HG03432 (cell line): Measurements from ENCODE around the gene CFAP20DC.
"Not testable (repeated sequence)": the region's sequence is repeated elsewhere in the genome, so short reads cannot be mapped to it uniquely, and the experiment has no call there.

Experiments
- ATAC-seq: cut with Tn5 transposase; IDR thresholded peaks from one replicate; pipeline ENCODE4 v1.9.1; 2021; ENCODE audit warnings: mild to moderate bottlenecking, moderate library complexity; ENCODE audit not compliant: unreplicated experiment

The CFAP20DC gene

DNA sequence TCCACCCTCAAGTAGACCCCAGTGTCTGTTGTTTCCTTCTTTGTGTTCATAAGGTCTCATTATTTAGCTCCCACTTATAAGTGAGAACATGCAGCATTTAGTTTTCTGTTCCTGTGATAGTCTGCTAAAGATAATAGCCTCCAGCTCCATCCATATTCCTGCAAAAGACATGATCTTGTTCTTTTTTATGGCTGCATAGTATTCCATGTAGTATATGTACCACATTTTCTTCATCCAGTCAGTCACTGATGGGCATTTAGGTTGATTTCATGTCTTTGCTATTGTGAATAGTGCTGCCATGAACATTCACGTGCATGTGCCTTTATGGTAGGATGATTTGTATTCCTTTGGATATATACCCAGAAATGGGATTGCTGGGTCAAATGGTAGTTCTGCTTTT, 82.0 kb downstream of the CFAP20DC start:
- ATAC-seq: not testable (repeated sequence)

DNA sequence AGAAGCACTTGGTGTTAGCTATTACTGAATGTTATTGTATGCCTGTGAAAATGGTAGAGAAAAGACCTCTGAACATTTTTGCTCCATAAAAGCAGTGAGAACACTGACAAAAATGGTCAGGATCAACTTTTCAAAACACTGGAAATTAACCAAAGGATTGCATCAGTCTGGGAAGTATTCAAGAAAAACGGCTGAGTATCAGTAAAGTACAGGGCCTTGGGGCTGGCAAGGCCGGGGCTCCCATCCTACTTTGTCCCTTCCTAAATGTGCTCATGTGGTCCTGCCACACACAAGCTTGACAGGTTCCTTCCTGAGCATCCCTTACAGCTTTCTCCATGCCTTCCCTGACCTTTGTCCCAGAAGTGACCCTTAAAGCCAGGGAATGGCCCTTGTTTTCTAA, 84.0 kb downstream of the CFAP20DC start:
- ATAC-seq: no peak

DNA sequence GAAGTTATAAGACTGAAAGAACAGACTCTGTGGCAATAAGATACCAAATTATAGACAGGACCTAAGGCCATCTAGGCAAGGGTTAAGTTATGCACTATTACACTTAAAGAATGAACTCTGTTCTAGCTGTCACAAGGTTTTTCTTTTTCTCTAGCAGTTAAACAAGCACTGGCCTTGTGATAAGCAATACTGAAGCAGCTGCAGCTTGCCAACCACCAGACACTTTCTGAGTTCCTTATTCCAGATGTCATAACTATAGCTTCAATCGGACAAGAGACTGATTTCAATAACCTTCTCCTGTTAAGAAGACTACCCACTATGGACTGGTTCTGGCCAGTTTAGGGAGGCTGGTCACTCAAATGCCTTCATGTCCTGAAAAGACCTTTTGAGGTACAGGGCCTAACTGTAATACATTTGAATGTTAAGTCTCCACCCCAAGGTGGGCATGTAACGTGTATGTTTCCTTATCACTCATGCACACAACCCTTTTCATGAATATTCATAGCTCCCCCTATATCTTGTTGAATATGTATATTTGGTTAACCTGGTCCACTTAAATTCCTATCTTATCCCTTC, 85.8 kb downstream of the CFAP20DC start:
- ATAC-seq: no peak

DNA sequence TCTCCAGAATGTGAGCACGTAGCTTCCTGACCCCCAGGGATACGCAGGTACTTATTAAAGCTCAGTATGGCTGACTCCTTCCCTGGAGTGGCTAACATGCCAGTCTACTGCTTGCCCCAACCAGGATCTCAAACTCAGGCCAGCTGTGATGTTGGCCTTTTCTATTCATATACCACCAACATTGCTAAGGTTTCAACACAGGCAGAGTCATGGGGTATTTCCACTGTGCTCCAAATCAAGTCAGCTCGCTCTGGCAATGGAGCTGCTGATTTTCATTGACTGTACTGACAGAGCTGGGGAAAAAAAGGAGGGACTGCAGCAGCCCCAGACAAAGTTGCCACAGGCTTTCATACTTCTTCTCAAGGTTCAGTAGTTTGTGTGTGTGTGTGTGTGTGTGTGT, 87.0 kb downstream of the CFAP20DC start:
- ATAC-seq: no peak

DNA sequence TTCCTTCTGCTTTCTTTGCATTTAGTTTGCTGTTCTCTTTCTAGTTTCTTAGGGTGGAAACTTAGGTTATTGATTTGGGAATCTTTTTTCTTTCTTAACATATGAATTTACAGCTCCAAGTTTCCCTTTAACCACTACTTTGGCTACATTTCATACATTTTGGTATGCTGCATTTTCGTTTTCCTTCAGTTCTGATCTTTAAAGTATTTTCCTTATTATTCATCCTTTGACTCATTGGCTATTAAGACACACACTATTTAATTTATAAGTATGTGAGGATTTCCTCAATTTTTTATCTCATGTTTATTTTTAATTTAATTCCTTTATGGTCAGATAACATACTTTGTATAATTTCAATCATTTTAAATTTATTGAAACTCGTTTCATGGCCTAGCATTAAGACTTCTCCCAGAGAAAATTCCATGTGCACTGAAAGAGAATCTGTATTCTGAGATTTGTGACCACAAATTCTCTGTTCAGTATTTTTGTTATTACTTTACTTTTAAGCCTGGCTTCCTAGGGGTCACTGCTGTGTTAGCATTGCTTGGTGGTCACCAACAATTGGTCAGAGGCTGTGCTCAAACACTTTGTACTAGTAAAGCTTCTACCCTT, 87.7 kb downstream of the CFAP20DC start:
- ATAC-seq: no peak

DNA sequence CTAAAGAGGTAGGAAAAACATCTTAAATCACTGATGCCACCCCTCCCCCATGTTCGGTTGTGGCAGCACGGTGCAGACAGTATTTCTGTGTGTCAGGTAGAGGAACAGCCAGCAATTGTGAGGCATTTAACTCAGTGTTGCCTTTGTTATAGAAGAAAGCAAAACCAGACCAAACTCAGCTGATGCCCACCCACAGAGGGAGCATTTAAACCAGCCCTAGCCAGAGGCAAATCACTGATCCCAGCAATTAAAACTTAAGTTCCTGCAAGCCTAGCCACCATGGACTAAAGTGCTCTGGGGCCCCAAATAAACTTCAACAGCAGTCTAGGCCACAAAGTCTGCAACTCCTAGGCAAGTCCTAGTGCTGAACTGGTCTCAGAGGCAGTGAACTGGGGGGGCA, 94.5 kb downstream of the CFAP20DC start:
- no peak for ATAC-seq

DNA sequence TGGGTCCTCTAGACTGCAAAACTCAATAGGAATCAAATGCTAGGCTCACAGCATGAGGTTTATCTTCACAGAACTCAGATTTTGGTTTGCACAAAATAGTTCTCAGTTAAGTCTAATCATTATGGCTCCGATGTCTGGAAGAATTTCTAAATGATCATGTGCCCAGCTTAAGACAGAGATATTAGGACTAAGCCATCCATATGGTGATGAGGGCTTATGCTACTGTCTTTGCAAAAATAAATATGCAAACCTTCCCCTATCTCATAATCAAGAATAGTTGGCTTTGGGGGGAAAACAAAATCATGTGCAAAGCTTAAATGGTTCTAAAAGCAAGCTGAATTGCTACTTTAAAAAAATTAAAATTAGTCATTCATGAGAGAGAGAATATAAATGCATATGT, 96.5 kb downstream of the CFAP20DC start:
- ATAC-seq: no peak

DNA sequence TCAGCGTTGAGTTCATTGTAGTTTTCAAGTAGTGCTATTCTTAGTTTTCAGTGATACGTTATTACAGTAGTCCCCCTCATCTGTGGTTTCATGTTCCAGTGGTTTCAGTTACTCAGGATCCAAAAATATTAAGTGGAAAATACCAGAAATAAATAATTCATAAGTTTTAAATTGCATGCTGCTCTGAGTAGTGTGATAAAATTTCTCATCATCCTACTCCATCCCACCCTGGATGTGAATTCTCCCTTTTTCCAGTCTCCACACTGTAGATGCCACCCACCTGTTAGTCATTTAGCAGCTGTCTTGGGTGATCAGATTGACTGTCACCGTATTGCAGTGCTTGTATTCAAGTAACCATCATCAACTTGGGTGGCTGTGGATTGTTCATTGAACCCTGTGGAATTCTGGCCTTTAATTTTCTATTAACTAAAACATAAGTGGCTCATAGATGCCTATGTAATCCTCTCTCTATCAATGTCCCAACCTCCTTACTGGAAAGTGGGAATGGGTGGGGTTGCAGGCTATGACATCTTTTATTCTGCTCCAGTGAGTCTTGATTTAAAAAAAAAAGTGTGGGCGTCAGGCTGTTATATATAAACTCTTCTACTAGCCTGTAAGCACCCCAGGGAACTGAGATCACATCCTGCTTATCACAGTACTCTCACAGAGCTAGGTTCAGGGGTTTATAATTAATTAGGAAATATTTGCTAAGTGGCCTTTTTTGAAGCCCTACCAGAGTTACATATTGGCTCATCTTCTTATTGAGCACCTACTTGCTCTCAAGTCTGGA, 97.5 kb downstream of the CFAP20DC start:
- ATAC-seq: peak; percentile 75

DNA sequence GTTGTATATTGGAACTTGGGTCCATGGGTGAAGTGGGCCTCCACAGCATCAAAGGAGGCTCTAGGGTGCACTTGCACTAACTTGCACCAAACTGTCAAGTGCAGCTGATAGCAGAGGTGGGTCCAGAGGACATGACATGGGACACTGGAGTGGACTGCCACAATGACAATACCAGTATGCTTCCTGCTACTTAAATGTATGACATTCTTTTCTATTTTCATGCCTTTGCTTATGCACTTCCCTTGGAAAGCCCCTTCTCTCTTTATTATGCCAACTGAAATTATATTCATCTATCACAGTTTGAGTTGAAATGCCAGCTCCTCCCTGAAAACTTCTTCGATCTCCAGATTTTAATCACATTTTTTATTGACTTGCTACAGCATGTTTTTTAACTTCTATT, 101.8 kb downstream of the CFAP20DC start:
- no peak for ATAC-seq

DNA sequence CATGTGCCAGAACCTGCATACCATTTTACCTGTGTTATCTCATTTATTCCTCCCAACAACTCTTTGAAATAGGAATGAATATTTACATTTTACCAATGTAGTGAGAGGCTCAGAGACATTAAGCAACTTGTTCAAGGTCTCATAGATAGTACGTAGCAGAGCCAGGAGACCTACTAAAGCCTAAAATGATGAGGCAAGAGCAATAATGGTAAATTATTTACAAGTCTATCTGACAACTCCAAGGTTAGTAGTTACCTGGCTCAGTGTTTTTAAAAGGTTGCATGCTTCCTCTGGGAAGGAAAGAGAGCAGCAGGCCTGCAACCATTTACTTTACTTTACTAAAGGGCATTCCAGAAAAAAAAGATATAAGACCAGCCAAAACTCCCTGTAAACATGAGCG, 103.0 kb downstream of the CFAP20DC start:
- ATAC-seq: no peak

DNA sequence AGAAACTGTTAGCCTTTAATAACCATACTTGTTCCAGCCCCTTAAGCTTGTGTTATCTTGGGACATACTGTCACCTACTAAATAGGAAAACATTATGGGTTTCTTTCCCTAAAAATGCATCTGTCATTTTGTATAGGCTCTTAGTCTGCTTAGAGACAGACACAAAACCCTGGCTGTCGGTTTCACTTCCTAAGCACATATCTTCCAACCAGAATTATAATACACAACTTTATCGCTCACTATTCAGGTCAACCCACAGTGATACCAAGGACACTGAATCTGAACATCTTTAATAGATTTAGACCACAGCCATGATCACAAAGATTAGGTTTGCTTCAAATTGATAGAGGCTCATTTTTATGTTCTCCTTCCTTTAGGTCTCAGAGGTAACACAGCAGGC, 111.8 kb downstream of the CFAP20DC start:
- ATAC-seq: no peak

DNA sequence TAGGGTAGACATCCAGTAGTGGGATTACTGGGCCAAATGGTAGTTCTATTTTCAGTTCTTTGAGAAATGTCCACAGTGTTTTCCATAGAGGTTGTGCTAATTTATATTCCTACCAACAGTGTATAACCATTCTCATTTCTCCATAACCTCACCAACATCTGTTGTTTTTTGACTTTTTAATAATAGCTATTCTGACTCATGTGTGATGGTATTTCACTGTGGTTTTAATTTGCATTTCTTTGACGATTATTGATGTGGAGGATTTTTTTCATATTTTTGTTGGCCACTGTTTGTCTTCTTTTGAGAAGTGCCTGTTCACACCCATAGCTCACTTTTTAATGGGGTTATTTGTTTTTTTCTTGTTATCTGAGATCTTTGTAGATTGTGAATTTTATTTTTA, 125.2 kb downstream of the CFAP20DC start:
- ATAC-seq: no peak

DNA sequence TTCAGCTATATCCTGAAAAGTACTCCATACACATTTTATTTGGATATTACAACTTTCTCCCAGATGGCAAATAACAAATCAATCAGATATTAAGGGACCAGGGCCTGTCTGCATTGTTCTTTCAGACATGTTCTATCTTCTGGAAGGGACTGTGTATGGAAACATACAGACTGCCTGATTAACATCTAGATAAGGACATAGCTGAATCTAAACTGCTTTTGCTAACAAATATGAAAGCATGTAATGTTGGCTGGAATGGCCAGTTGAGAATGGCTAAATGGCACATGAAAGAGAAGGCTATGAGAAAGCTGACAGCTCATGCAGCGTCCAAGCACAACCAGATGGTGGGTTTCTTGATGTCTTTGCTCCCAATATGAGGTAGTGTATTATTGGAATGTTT, 149.4 kb downstream of the CFAP20DC start:
- ATAC-seq: no peak

DNA sequence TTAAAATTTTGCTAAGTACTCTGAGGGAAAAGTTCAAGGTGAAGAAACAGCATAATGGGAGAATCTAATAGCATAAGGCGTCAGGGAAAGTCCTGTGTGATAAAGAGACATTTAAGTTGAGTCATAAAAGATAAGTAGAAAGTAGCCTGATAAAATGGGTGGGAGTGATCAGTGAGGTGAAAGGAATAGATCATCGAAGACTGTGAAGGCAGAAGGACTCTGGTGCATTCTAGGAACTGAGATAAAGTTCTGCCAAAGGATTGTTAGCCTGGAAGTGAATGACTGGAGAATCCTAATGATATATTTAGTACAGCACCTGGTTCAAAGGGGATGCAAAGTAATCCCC, 149.9 kb downstream of the CFAP20DC start:
- ATAC-seq: peak; percentile 31

DNA sequence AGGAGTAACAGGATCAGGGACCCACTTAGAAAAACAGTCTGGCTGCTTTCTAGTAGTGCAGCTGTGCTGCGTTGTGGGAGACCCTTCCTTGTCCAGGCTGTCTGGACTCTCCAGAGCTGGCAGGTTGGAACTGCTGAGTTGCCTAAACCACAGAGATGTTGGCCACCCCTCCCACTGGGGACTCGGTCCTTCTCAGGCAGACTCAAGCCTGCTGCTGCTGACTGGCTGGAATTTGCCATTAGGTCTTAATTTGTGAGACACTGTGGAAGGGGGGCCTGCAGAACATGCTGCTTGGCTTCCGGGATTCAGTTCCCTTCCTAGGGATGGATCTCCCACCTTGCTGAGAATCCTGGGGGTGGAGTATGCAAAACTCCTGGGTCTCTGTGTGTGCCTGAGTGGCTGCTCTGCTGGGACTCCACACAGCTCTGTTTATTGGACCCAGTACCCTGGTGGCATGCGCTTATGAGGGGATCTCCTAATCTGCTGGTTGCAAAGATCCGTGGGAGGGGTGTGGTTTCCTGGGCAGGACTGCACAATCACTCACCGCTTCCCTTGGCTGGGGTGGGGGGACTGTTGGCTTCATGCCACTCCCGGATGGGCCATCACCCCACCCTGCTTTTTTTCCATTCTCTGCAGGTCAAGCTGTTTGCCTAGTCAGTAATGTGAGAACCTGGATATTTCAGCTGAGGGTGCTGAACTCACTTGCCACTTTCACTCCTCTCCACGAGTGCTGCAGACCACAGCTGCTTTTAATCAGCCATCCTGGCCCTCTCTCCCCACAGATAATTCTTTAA, 150.5 kb downstream of the CFAP20DC start:
- ATAC-seq: peak; percentile 89

DNA sequence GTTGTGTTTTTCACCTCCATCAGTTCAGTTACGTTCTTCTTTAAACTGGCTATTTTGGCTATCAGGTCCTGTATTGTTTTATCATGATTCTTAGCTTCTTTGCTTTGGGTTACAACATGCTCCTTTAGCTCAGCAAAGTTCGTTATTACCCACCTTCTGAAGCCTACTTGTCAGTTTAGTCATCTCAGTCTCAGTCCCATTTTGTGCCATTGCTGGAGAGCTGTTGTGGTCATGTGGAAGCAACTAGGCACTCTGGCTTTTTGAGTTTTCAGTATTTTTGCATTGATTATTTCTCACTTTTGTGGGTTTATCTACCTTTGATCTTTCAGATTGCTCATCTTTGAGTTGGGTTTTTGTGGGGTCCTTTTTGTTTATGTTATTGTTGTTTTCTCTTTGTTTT, 151.3 kb downstream of the CFAP20DC start:
- ATAC-seq: no peak

DNA sequence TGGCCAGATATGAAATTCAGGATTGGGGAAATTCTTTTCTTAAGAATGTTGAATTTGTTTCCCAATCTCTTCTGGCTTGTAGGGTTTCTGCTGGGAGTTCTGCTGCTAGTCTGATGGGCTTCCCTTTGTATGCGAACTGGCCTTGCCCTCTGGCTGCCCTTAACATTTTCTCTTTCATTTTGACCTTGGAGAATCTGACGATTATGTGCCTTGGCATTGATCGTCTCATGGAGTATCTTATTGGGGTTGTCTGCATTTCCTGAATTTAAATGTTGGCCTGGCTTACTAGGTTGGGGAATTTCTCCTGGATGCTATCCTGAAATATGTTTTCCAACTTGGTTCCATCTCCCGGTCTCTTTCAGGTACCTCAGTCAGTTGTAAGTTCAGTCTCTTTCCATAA, 152.2 kb downstream of the CFAP20DC start:
- no peak for ATAC-seq

DNA sequence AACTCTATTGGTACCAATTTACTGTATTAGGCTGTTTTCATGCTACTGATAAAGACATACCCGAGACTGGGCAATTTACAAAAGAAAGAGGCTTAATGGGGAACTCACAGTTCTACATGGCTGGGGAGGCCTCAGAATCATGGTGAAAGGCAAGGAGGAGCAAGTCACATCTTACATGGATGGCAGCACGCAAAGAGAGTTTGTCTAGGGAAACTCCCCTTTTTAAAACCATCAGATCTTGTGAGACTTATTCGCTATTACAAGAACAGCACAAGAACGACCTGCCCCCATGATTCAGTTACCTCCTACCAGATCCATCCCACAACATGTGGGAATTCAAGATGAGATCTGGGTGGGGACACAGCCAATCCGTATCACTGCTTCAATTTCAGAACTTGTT, 154.1 kb downstream of the CFAP20DC start:
- not testable (repeated sequence) for ATAC-seq

DNA sequence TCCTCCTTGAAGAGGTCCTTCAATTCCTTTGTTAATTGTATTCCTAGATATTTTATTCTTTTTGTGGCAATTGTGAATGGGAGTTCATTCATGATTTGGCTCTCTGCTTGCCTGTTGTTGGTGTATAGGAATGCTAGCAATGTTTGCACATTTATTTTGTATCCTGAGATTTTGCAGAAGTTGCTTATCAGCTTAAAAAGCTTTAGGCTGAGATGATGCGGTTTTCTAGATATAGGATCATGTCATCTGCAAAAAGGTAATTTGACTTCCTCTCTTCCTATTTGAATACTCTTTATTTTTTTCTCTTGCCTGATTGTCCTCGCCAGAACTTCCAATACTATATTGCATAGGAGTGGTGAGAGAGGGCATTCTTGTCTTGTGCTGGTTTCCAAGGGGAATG, 157.3 kb downstream of the CFAP20DC start:
- ATAC-seq: not testable (repeated sequence)

DNA sequence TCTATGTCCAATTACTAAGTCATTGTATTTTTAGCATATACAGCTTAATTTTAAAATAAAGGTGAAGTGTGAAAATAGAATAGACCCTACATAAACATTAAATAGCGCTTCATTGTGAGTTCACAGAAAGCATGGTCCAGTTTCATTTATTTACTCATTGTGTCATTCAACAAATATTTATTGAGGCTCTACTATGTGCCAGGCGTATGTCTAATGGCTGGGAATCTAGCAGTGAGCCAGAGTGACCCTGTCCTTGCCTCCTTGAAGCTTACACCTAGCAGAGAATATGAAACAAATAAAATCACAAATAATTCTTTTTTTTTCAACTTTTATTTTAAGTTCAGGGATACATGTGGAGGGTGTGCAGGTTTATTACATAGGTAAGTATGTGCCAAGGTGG, 161.7 kb downstream of the CFAP20DC start:
- ATAC-seq: no peak

DNA sequence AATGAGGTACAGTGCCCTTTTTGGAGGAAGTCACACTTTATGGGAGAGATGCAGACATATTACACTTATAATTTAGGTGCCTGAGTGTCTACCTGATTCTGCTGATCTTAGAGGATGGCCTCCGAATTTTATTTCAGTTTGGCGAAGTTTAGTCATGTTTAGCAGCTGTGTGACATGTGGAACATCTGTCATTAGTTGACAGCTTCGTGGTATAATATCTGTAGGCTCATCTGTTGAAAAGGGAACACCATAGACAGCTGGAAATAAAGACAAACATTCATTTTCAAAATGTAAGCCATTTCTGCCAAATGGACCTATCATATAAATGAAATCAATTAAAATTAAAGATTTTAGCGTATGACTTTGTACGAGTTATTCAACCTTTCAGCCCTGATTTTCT, 165.4 kb downstream of the CFAP20DC start:
- ATAC-seq: no peak

DNA sequence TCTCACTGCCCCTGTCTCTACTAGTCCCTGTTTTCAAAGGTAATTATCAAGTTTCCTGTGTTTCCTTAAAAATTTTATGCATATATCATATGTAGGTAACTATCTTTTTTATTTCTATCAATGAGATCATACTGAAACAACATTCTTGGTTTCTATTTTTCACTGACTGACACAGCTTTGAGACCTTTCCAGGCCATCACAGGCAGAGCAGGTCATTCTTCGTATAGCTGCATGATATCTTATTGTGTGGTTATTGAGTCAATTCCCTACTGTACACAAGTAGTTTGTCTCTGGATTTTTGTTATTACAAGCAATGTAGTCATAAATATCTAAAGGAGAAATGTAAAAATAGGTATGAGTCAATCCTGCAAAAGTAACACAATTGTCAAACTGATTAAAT, 169.6 kb downstream of the CFAP20DC start:
- peak; percentile 71 for ATAC-seq
